PC-9 (cell line): ENCODE measurements around the gene SORT1.
A peak's percentile ranks its signal among the peaks of the same experiment; 100 is the strongest.

ENCODE experiments used
- EZH2 ChIP-seq: fragments of 200-600 bp; sonication (generic); IDR thresholded peaks from 2 replicates; pipeline ENCODE4 v1.8.0; 2017; ENCODE audit warnings: antibody characterized with exemption, low read depth
- TF ChIP-seq, protein P1 (sequence below): fragments of 200-600 bp; sonication (generic); conservative IDR thresholded peaks from 2 replicates; pipeline ENCODE4 v1.6.1; 2017; ENCODE audit warnings: mixed run types, antibody characterized with exemption, mild to moderate bottlenecking, moderate library complexity

- TF ChIP-seq, protein P1, sequence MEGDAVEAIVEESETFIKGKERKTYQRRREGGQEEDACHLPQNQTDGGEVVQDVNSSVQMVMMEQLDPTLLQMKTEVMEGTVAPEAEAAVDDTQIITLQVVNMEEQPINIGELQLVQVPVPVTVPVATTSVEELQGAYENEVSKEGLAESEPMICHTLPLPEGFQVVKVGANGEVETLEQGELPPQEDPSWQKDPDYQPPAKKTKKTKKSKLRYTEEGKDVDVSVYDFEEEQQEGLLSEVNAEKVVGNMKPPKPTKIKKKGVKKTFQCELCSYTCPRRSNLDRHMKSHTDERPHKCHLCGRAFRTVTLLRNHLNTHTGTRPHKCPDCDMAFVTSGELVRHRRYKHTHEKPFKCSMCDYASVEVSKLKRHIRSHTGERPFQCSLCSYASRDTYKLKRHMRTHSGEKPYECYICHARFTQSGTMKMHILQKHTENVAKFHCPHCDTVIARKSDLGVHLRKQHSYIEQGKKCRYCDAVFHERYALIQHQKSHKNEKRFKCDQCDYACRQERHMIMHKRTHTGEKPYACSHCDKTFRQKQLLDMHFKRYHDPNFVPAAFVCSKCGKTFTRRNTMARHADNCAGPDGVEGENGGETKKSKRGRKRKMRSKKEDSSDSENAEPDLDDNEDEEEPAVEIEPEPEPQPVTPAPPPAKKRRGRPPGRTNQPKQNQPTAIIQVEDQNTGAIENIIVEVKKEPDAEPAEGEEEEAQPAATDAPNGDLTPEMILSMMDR = peak; percentile 96
- no peak for TF ChIP-seq EZH2
Measured at GRCh38 chr1:109277434-109278204, 120.1 kb downstream of the SORT1 start.
